ENCODE measurements around the gene ARGLU1. TPM values are rescaled to one million over a fixed set of nuclear protein-coding genes. Genes with fewer than 3 reads are reported as not detected.

ARGLU1 gene
- total RNA-seq, 1 donor from 2014 or later: 467 TPM

- Mint-ChIP-seq H3K27ac (no peak overlapping the region), H3K4me3 (no peak overlapping the region), H3K4me1 (peaks cover 3% of the 10 kb centered on the region), H3K36me3 (no peaks in the 10 kb centered on the region), H3K9me3 (no peaks in the 10 kb centered on the region), H3K27me3 (ENCODE audit: insufficient read depth, low read depth) (peaks cover 2% of the 10 kb centered on the region)
- Histone ChIP-seq H3K27ac (no peak overlapping the region), H3K4me1 (no peaks in the 10 kb centered on the region), H3K4me2 (no peak overlapping the region), H3K36me3 (no peaks in the 10 kb centered on the region), H3K9me3 (ENCODE audit: low read depth) (no peaks in the 10 kb centered on the region), H4K20me1 (ENCODE audit: low read depth) (no peaks in the 10 kb centered on the region), H3K9ac (no peak overlapping the region), H3K27me3 (no peaks in the 10 kb centered on the region), H3F3A (ENCODE audit: low read depth) (no peaks in the 10 kb centered on the region), H3K79me2 (ENCODE audit: low read depth) (no peaks in the 10 kb centered on the region), H3K4me3 (no peak overlapping the region), H2AFZ (replicated peaks) (no peak overlapping the region)
- TF ChIP-seq EZH2 (IDR thresholded peaks at IDR 0.05) (no peak), EZH2phosphoT487 (IDR thresholded peaks at IDR 0.05) (no peak), CTCF (IDR thresholded peaks at IDR 0.05) (no peak)
- DNase-seq (ENCODE audit: low spot score): no peak
Observed at GRCh38 chr13:106594980-106595379, 27.0 kb upstream of the ARGLU1 start.

GRCh38 chr13:106593132-106593531, 25.2 kb upstream of the ARGLU1 start:
- Histone ChIP-seq H3K9ac (no peak overlapping the region), H3K4me3 (no peak overlapping the region), H3K27me3 (no peaks in the 10 kb centered on the region), H3F3A (ENCODE audit: low read depth) (no peaks in the 10 kb centered on the region), H3K9me3 (ENCODE audit: low read depth) (no peaks in the 10 kb centered on the region), H3K27ac (no peak overlapping the region), H3K36me3 (no peaks in the 10 kb centered on the region), H3K4me2 (no peak overlapping the region), H3K4me1 (no peaks in the 10 kb centered on the region), H4K20me1 (ENCODE audit: low read depth) (no peaks in the 10 kb centered on the region), H2AFZ (replicated peaks) (no peak overlapping the region), H3K79me2 (ENCODE audit: low read depth) (no peaks in the 10 kb centered on the region)
- no peaks in the 10 kb centered on the region for H3K36me3 Mint-ChIP-seq
- DNase-seq (ENCODE audit: low spot score): no peak
- H3K4me3 Mint-ChIP-seq: no peak overlapping the region
- H3K9me3 Mint-ChIP-seq: no peaks in the 10 kb centered on the region
- TF ChIP-seq CTCF (IDR thresholded peaks at IDR 0.05): no peak
- no peak for TF ChIP-seq EZH2 (IDR thresholded peaks at IDR 0.05)
- no peak for TF ChIP-seq EZH2phosphoT487 (IDR thresholded peaks at IDR 0.05)
- no peak overlapping the region for H3K27ac Mint-ChIP-seq
- H3K27me3 Mint-ChIP-seq (ENCODE audit: insufficient read depth, low read depth): peaks cover 2% of the 10 kb centered on the region
- peaks cover 3% of the 10 kb centered on the region for H3K4me1 Mint-ChIP-seq

- no peak overlapping the region for H3K4me2 ChIP-seq
- no peak overlapping the region for H3K27ac ChIP-seq
- H3K4me3 ChIP-seq: no peak overlapping the region
- DNase-seq (ENCODE audit: low spot score): no peak
- peaks cover under 1% of the 10 kb centered on the region for H3K9me3 ChIP-seq (ENCODE audit: low read depth)
- Mint-ChIP-seq H3K36me3 (peaks cover 1% of the 10 kb centered on the region), H3K9me3 (peaks cover 13% of the 10 kb centered on the region), H3K27me3 (ENCODE audit: insufficient read depth, low read depth) (peaks cover 2% of the 10 kb centered on the region), H3K27ac (no peak overlapping the region), H3K4me1 (peaks cover 3% of the 10 kb centered on the region), H3K4me3 (no peak overlapping the region)
- H4K20me1 ChIP-seq (ENCODE audit: low read depth): no peaks in the 10 kb centered on the region
- H3K36me3 ChIP-seq: no peaks in the 10 kb centered on the region
- H2AFZ ChIP-seq (replicated peaks): no peak overlapping the region
- H3K4me1 ChIP-seq: no peaks in the 10 kb centered on the region
- TF ChIP-seq CTCF (IDR thresholded peaks at IDR 0.05) (no peak), EZH2phosphoT487 (IDR thresholded peaks at IDR 0.05) (no peak), EZH2 (IDR thresholded peaks at IDR 0.05) (no peak)
- H3K79me2 ChIP-seq (ENCODE audit: low read depth): no peaks in the 10 kb centered on the region
- no peaks in the 10 kb centered on the region for H3F3A ChIP-seq (ENCODE audit: low read depth)
- H3K27me3 ChIP-seq: no peaks in the 10 kb centered on the region
- no peak overlapping the region for H3K9ac ChIP-seq
Observed at GRCh38 chr13:106591299-106591698, 23.4 kb upstream of the ARGLU1 start.

Measured in neural progenitor cell (in vitro differentiated cells).